ENCODE results near the gene TAS2R7. TPM values are rescaled to one million over a fixed set of nuclear protein-coding genes. Genes with fewer than 3 reads are reported as not detected.
A peak's percentile ranks its signal among the peaks of the same experiment; 100 is the strongest.

TAS2R7 gene, protein sequence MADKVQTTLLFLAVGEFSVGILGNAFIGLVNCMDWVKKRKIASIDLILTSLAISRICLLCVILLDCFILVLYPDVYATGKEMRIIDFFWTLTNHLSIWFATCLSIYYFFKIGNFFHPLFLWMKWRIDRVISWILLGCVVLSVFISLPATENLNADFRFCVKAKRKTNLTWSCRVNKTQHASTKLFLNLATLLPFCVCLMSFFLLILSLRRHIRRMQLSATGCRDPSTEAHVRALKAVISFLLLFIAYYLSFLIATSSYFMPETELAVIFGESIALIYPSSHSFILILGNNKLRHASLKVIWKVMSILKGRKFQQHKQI
- total RNA-seq (not detected in 2 replicates), polyA plus RNA-seq (not detected in 2 replicates), polyA minus RNA-seq (0.83 and 1.0 TPM in 2 replicates), Bru-seq, nascent RNA (percentile 17 among the genes with signal in this experiment), BruChase-seq, experiment 1, labeled RNA remaining after a 6-hour chase (percentile 44 among the genes with signal in this experiment), BruChase-seq, experiment 2, labeled RNA remaining after a 2-hour chase (percentile 39 among the genes with signal in this experiment)
- polyA plus RNA-seq (2011; cell fraction: cytosol; rRNA removed): not detected in 2 replicates
- 0.24 and 0.39 TPM in 2 replicates for polyA plus RNA-seq (2011; cell fraction: nucleus; rRNA removed)
- not detected in 2 replicates for polyA plus RNA-seq (2012)
- polyA minus RNA-seq (2011; cell fraction: cytosol; rRNA and poly(A)+ RNA removed): not detected
- polyA minus RNA-seq (2011; cell fraction: nucleus; rRNA and poly(A)+ RNA removed): 2.7 TPM in 2 replicates
- long read RNA-seq: 0 reads

DNA sequence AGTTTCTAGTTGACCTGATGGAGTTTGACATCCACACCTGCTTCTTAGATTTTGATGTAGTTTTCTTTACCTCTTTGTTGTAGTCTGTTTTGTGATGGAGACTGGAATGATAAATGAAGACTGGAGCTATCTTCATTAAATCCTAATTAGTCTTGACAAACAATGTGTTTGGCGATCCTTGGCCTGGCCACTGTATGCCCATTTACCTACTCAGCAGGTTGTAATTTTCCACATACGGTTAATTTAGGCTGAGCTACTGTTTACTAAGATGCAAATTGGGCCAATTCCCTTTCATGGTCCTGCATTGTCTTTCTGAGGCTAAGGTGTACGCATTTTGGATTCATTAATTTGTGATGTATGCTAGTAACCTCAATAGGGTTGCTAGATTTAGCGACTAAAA lies at the start of gene TAS2R7:
Gene TAS2R7, minus strand, starts transcription at position 41 of the 400 bp plus-strand sequence. CDS start 57 bp downstream, outside the sequence.
- H3K4me1 ChIP-seq (ENCODE audit: control insufficient read depth, extremely low read depth, insufficient read depth, low read length): no peaks in the 10 kb centered on the region
- no peaks in the 10 kb centered on the region for H4K20me1 ChIP-seq (replicated peaks; ENCODE audit: control insufficient read depth, extremely low read depth, insufficient read depth, low read length)
- no peak within 1 kb of the TSS for H2AFZ ChIP-seq (ENCODE audit: low read depth, low read length)
- no peaks in the 10 kb centered on the region for H3K9me3 ChIP-seq (replicated peaks; ENCODE audit: control insufficient read depth, insufficient read depth, low read length)
- POLR2A ChIA-PET: no interaction called here
- no peaks in the 10 kb centered on the region for H3K9me1 ChIP-seq (replicated peaks; ENCODE audit: control insufficient read depth, extremely low read depth, insufficient read depth, low read length)
- H3K4me3 ChIP-seq (replicated peaks in 1 of 3; ENCODE audit: insufficient read depth in 1 of 3, low read depth in 1 of 3, low read length in 3 of 3): no peak within 1 kb of the TSS
- DNase-seq (ENCODE audit: low read depth, low spot score) (no peak), FAIRE-seq (no peak)
- H3K9ac ChIP-seq (replicated peaks; ENCODE audit: extremely low read depth, insufficient read depth, low read length): no peak within 1 kb of the TSS
- no peak within 1 kb of the TSS for H3K27ac ChIP-seq (ENCODE audit: insufficient read depth, low read depth, low read length)
- H3K79me2 ChIP-seq (ENCODE audit: control insufficient read depth, insufficient read depth, low read length): no peaks in the 10 kb centered on the region
- H3K27me3 ChIP-seq (ENCODE audit: control insufficient read depth in 2 of 2, insufficient read depth in 2 of 2, low read length in 2 of 2): peaks cover 6 to 41% of the 10 kb centered on the region in 2 experiments
- CTCF ChIA-PET: no interaction called here
- H3K36me3 ChIP-seq (ENCODE audit: control insufficient read depth in 2 of 2, extremely low read depth in 1 of 2, insufficient read depth in 2 of 2, low read length in 2 of 2): no peaks in the 10 kb centered on the region
- TF ChIP-seq CTCF (IDR thresholded peaks at IDR 0.05; ENCODE audit: extremely low read depth in 1 of 2, insufficient read depth in 1 of 2, low read depth in 1 of 2, low read length in 2 of 2) (no peak), JUN (IDR thresholded peaks at IDR 0.05; ENCODE audit: borderline replicate concordance, insufficient read depth, insufficient read length, low read depth) (no peak), MYC (IDR thresholded peaks at IDR 0.05; ENCODE audit: low read depth, low read length) (no peak), EZH2 (IDR thresholded peaks at IDR 0.05; ENCODE audit: borderline replicate concordance, low read depth, low read length, severe bottlenecking) (no peak), POLR2A (IDR thresholded peaks at IDR 0.05; ENCODE audit: low read depth, low read length) (no peak), FOS (IDR thresholded peaks at IDR 0.05; ENCODE audit: borderline replicate concordance, insufficient read depth, low read length) (no peak), POLR2AphosphoS5 (IDR thresholded peaks at IDR 0.05; ENCODE audit: insufficient read depth, low read depth, low read length) (no peak), GATA2 (IDR thresholded peaks at IDR 0.05; ENCODE audit: insufficient read depth, insufficient read length, low read depth, low read length) (no peak)
- TF ChIP-seq, protein P1, sequence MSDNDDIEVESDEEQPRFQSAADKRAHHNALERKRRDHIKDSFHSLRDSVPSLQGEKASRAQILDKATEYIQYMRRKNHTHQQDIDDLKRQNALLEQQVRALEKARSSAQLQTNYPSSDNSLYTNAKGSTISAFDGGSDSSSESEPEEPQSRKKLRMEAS (IDR thresholded peaks at IDR 0.05; ENCODE audit: insufficient read depth, insufficient read length): no peak
- intact Hi-C loops (cut with micrococcal nuclease): no loop called here
- dilution Hi-C loops (cut with MboI; ENCODE audit: extremely low pct_ligation_motif_present, low sequenced_read_pairs): no loop called here
- no peak within 1 kb of the TSS for H3K4me2 ChIP-seq (ENCODE audit: insufficient read depth, low read length)
- BruUV-seq (replicated peaks): no TSS peak
